CD4-positive, CD25-positive, alpha-beta regulatory T cell (primary cell): ENCODE measurements around the gene PSORS1C1. TPM values are rescaled to one million over a fixed set of nuclear protein-coding genes. Genes with fewer than 3 reads are reported as not detected.

Experiments used
- ATAC-seq, 2 donors: fragments of 150-1000 bp; cut with Tn5 transposase; one replicate each; pipeline ENCODE4 v1.10.0; 2021; ENCODE audit warnings: low read depth in 2 of 2, moderate number of reproducible peaks in 2 of 2, moderate library complexity in 1 of 2
- DNase-seq, 3 donors: peaks; one replicate each; pipeline versions ENCODE4 v3.0.0 to v3.0.0-alpha.2; 2012 to 2022; ENCODE audit warnings: mixed read lengths in 1 of 3
- H3K27ac ChIP-seq: one replicate; pipeline ENCODE4 v1.7.0; 2013; ENCODE audit warnings: mild to moderate bottlenecking, low read length; ENCODE audit not compliant: insufficient read depth, poor library complexity, severe bottlenecking
- H3K27me3 ChIP-seq: one replicate; pipeline ENCODE4 v1.7.0; 2013; ENCODE audit warnings: low read length; ENCODE audit not compliant: control insufficient read depth, insufficient read depth
- H3K36me3 ChIP-seq: one replicate; pipeline ENCODE4 v1.7.0; 2013; ENCODE audit warnings: mild to moderate bottlenecking, low read length, moderate library complexity; ENCODE audit not compliant: control insufficient read depth, insufficient read depth
- H3K4me1 ChIP-seq: 2 replicates; pipeline ENCODE4 v1.7.0; 2013; ENCODE audit warnings: mild to moderate bottlenecking, low read length; ENCODE audit not compliant: insufficient read depth, control insufficient read depth, poor library complexity, severe bottlenecking
- H3K4me3 ChIP-seq: one replicate; pipeline ENCODE4 v1.7.0; 2013; ENCODE audit warnings: low read depth, mild to moderate bottlenecking, low read length, moderate library complexity
- H3K9me3 ChIP-seq, 2 experiments: 1 replicate in 1 of 2; 2 replicates in 1 of 2; pipeline ENCODE4 v1.7.0; 2013; ENCODE audit warnings: low read length in 2 of 2, mild to moderate bottlenecking in 1 of 2, moderate library complexity in 1 of 2; ENCODE audit not compliant: control insufficient read depth in 2 of 2
- H3K27ac Mint-ChIP-seq, 3 donors: one replicate each; pipeline ENCODE4 v1.8.0; 2020 to 2022; ENCODE audit warnings: mild to moderate bottlenecking in 3 of 3, mixed read lengths in 3 of 3, moderate library complexity in 2 of 3
- H3K27me3 Mint-ChIP-seq: one replicate; pipeline ENCODE4 v1.8.0; 2022; ENCODE audit warnings: mild to moderate bottlenecking, mixed read lengths
- H3K36me3 Mint-ChIP-seq: one replicate; pipeline ENCODE4 v1.8.0; 2020; ENCODE audit warnings: mixed read lengths
- H3K4me1 Mint-ChIP-seq, 4 donors: one replicate each; pipeline ENCODE4 v1.8.0; 2020 to 2022; ENCODE audit warnings: mixed read lengths in 4 of 4, mild to moderate bottlenecking in 1 of 4
- H3K4me3 Mint-ChIP-seq, 4 donors: one replicate each; pipeline ENCODE4 v1.8.0; 2020 to 2022; ENCODE audit warnings: mild to moderate bottlenecking in 4 of 4, mixed read lengths in 4 of 4, moderate library complexity in 3 of 4
- H3K9me3 Mint-ChIP-seq, 7 donors: one replicate each; pipeline ENCODE4 v1.8.0; 2020 to 2022; ENCODE audit warnings: mixed read lengths in 7 of 7, mild to moderate bottlenecking in 3 of 7, moderate library complexity in 2 of 7
- polyA plus RNA-seq, 4 donors: library from polyadenylated mRNA; unstranded; fragments of 300-500 nt; fragmentation: Illumina TruSeq; gene quantifications; one replicate each; pipeline ENCODE4 v1.2.3, GENCODE V29; 2021
- total RNA-seq: library from RNA; stranded (reverse); gene quantifications from one replicate; pipeline ENCODE4 v1.2.3, GENCODE V29; 2022

Gene PSORS1C1
- total and polyA plus RNA-seq, 5 donors from 2014 or later: not detected

DNA sequence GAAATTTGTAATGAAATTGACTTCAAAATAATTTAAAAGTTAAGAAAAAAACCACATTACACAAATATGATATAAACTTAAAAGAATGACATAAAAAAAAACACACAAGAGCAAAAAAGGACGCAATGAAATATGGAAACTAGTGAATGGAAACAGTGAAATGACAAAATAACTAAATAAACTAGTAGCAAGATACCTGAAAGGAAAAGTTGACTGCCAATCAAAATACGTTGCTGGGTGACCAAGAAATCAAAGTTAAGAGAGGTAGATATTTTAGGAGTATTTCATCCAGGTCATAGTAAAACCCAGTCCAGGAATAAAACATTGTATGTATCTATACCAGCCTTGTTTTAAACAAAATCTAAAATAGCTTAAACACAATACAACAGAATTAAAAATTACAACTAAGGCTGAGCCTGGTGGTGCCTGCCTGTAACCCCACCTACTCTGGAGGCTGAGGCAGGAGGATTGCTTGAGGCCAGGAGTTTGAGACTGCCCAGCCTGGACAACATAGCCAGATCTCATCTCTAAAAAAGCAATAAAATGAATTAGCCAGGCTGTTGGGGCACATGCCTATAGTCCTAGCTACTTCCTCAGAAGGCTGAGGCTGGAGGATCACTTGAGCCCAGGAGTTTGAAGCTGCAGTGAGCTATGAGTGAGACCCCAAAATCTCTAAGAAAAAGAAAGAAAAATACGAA lies 24.2 kb upstream of the PSORS1C1 start:
- peak overlapping the region in 1 of 3 donors; percentile 84 for H3K27ac Mint-ChIP-seq
- peaks cover 2% of the 10 kb centered on the region for H3K27me3 ChIP-seq
- peaks cover 16 to 48% (median 27%) of the 10 kb centered on the region in 4 donors for H3K4me1 Mint-ChIP-seq
- ATAC-seq (no peak), DNase-seq (no peak)
- no peaks in the 10 kb centered on the region for H3K9me3 ChIP-seq
- H3K27me3 Mint-ChIP-seq: peaks cover under 1% of the 10 kb centered on the region
- no peaks in the 10 kb centered on the region for H3K36me3 Mint-ChIP-seq
- no peak overlapping the region for H3K27ac ChIP-seq
- no peak overlapping the region for H3K4me3 ChIP-seq
- no peak overlapping the region for H3K4me3 Mint-ChIP-seq
- H3K4me1 ChIP-seq: peaks cover 24% of the 10 kb centered on the region
- H3K9me3 Mint-ChIP-seq: peaks cover 0 to 2% (median 0%) of the 10 kb centered on the region in 7 donors
- no peaks in the 10 kb centered on the region for H3K36me3 ChIP-seq

DNA sequence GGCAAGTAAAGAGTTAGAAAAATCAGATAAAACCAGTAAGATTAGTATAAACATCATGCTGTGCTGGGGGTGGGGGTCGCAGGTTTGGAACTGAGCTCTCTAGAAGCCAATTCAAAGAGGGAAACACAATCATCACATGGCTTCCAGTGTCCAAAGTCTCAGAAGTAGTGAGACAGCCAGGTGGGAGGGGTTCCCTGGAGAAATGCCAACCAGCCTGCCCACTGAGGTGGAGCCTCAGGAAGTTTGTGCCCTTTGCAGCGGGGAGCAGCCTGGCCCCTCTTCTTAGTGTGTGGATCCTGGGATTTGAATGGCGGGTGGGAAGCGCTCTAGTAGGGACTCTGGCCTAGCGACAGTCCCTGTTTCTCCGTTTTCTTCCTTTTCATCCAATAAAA lies 23.6 kb upstream of the PSORS1C1 start:
- Histone ChIP-seq H3K27ac (no peak overlapping the region), H3K9me3 (no peaks in the 10 kb centered on the region), H3K36me3 (no peaks in the 10 kb centered on the region), H3K27me3 (peaks cover 2% of the 10 kb centered on the region), H3K4me3 (no peak overlapping the region), H3K4me1 (peaks cover 28% of the 10 kb centered on the region)
- Mint-ChIP-seq H3K9me3 (peaks cover 0 to 2% (median 0%) of the 10 kb centered on the region in 7 donors), H3K27ac (peak overlapping the region in 2 of 3 donors; percentile 64 to 84), H3K4me3 (no peak overlapping the region), H3K4me1 (peaks cover 16 to 53% (median 30%) of the 10 kb centered on the region in 4 donors), H3K36me3 (no peaks in the 10 kb centered on the region), H3K27me3 (no peaks in the 10 kb centered on the region)
- DNase-seq: no peak
- ATAC-seq: no peak

DNA sequence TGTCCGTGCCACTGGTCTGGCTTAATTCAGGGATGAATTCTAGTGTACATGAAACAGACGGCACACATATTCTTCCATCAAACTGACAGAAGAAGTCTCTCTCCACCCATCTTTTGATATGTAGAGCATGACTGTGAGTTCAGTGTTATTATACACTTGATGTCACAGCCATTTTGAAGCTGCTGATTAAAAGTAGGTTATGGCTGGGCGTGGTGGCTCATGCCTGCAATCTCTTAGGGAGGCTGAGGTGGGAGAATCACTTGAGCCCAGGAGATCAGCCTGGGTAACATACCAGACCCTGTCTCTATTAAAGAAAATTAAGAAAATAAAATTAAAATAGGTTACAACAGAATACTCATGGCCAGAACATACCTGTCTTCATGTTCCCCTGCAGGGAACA lies 22.9 kb upstream of the PSORS1C1 start:
- no peak for ATAC-seq
- Histone ChIP-seq H3K9me3 (no peaks in the 10 kb centered on the region), H3K27ac (no peak overlapping the region), H3K4me3 (no peak overlapping the region), H3K27me3 (peaks cover 2% of the 10 kb centered on the region), H3K36me3 (no peaks in the 10 kb centered on the region), H3K4me1 (peaks cover 36% of the 10 kb centered on the region)
- Mint-ChIP-seq H3K27ac (peak overlapping the region in 2 of 3 donors; percentile 20 to 64), H3K36me3 (no peaks in the 10 kb centered on the region), H3K27me3 (no peaks in the 10 kb centered on the region), H3K4me3 (no peak overlapping the region), H3K9me3 (peaks cover 0 to 2% (median 0%) of the 10 kb centered on the region in 7 donors), H3K4me1 (peaks cover 16 to 60% (median 34%) of the 10 kb centered on the region in 4 donors)
- DNase-seq: no peak

DNA sequence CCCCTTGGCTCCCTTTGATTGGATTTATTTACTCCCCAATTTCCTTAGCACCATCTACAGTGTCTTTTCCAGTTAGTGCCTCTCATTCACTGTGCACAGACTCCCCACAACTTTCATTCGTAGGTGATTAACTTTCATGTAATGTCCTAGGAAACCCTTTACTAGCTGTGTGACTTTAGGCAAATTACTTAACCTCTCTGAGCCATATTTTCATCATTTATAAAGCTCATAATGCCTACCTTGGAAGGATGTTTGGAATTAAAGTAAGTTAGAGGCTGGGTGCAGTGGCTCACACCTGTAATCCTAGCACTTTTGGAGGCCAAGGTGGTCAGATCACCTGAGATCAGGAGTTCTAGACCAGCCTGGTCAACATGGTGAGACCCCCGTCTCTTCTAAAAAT lies 22.4 kb upstream of the PSORS1C1 start:
- Histone ChIP-seq H3K4me1 (peaks cover 40% of the 10 kb centered on the region), H3K4me3 (no peak overlapping the region), H3K36me3 (no peaks in the 10 kb centered on the region), H3K9me3 (no peaks in the 10 kb centered on the region), H3K27me3 (no peaks in the 10 kb centered on the region), H3K27ac (no peak overlapping the region)
- H3K27me3 Mint-ChIP-seq: no peaks in the 10 kb centered on the region
- no peaks in the 10 kb centered on the region for H3K36me3 Mint-ChIP-seq
- ATAC-seq (no peak), DNase-seq (no peak)
- peaks cover 0 to 2% (median 0%) of the 10 kb centered on the region in 7 donors for H3K9me3 Mint-ChIP-seq
- peaks cover 16 to 60% (median 34%) of the 10 kb centered on the region in 4 donors for H3K4me1 Mint-ChIP-seq
- H3K27ac Mint-ChIP-seq: peak overlapping the region in 2 of 3 donors; percentile 42 to 57
- no peak overlapping the region for H3K4me3 Mint-ChIP-seq

DNA sequence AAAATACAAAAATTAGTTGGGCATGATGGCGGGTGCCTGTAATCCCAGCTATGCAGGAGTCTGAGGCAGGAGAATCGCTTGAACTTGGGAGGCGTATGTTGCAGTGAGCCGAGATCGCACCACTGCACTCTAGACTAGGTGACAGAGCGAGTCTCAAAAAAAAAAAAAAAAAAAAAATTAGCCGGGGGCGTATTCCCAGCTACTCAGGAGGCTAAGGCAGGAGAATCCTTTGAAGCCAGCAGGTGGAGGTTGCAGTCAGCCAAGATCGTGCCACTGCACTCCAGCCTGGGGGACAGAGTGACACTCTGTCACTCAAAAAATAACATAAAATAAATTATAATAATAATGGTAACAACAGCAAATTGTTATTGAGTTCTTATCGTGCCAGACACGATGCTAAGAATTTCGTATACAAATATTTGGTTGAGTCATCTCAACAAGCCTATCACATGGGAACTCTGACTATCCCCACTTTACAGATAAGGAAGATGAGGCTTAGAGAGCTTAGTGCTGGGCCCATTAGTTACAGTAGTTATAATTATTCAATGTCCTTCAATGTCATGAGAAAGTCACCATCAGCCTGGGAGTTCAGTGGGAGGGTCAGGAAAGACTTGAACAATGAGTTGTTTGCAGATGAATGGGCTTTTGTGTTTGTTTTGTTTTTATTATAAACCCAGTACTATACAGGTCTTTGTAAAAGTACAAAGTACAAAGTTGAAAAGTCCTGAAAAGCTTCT lies 21.7 kb upstream of the PSORS1C1 start:
- H3K27ac Mint-ChIP-seq: peak overlapping the region in 1 of 3 donors; percentile 91
- H3K4me3 Mint-ChIP-seq: peak overlapping the region in 1 of 4 donors; percentile 21
- Histone ChIP-seq H3K4me1 (peaks cover 40% of the 10 kb centered on the region), H3K27ac (no peak overlapping the region), H3K9me3 (no peaks in the 10 kb centered on the region), H3K27me3 (no peaks in the 10 kb centered on the region), H3K4me3 (no peak overlapping the region), H3K36me3 (no peaks in the 10 kb centered on the region)
- H3K4me1 Mint-ChIP-seq: peaks cover 16 to 61% (median 33%) of the 10 kb centered on the region in 4 donors
- H3K9me3 Mint-ChIP-seq: peaks cover 0 to 2% (median 0%) of the 10 kb centered on the region in 7 donors
- no peaks in the 10 kb centered on the region for H3K36me3 Mint-ChIP-seq
- no peaks in the 10 kb centered on the region for H3K27me3 Mint-ChIP-seq
- DNase-seq (no peak), ATAC-seq (no peak)

DNA sequence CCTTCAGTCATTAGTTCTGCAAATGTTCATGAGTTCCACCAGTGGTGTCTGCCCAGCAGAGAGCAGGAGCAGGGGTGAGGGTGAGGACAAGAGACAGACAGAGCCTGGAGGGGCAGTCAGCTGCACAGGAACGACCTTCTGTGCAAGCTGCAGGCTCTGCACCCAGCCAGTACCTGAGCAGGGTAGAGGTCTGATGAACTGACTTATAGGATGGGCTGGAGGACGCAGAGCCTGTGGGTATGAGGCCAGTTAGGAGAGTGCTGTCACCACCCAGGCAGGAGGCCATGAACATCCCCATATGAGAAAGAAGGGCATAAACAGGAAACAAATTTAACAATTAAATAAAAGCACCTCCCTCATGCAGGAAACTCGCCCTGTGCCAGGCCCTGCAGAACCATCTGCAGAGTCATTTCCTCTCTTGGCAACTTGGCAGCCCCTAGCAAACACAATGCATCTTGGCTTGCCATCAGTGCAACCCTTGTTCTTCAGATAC lies 20.2 kb upstream of the PSORS1C1 start:
- peaks cover 40% of the 10 kb centered on the region for H3K4me1 ChIP-seq
- peak overlapping the region; percentile 47 for H3K4me3 ChIP-seq
- H3K27me3 ChIP-seq: no peaks in the 10 kb centered on the region
- ATAC-seq (peak; percentile 92 to 94), DNase-seq (peak in 2 of 3 donors; percentile 65 to 91)
- Mint-ChIP-seq H3K4me3 (peak overlapping the region; percentile 38 to 80 (median 74)), H3K27me3 (no peaks in the 10 kb centered on the region), H3K27ac (peak overlapping the region; percentile 89 to 100 (median 90)), H3K9me3 (peaks cover 0 to 2% (median 0%) of the 10 kb centered on the region in 7 donors), H3K36me3 (no peaks in the 10 kb centered on the region), H3K4me1 (peaks cover 17 to 67% (median 33%) of the 10 kb centered on the region in 4 donors)
- H3K9me3 ChIP-seq: no peaks in the 10 kb centered on the region
- peak overlapping the region; percentile 44 for H3K27ac ChIP-seq
- no peaks in the 10 kb centered on the region for H3K36me3 ChIP-seq

DNA sequence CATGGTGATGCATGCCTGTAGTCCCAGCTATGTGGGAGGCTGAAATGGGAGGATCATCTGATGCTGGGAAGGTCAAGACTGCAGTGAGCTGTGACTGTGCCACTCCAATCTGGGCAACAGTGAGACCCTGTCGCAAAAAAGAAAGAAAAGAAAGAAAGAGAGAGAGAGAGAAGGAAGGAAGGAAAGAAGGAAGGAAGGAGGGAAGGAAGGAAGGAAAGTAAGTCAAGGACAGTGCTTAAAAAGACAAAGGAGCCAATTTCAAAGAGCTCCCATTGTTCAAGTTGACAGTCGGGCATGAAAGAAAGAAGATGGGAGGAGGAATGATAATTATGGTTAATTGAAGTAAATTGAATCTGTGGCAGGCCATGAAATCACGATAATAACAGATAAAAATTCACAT lies 18.4 kb upstream of the PSORS1C1 start:
- Histone ChIP-seq H3K36me3 (no peaks in the 10 kb centered on the region), H3K4me3 (no peak overlapping the region), H3K27ac (no peak overlapping the region), H3K9me3 (no peaks in the 10 kb centered on the region), H3K27me3 (no peaks in the 10 kb centered on the region), H3K4me1 (peaks cover 40% of the 10 kb centered on the region)
- peak overlapping the region in 2 of 3 donors; percentile 38 to 96 for H3K27ac Mint-ChIP-seq
- peaks cover 26 to 62% (median 33%) of the 10 kb centered on the region in 4 donors for H3K4me1 Mint-ChIP-seq
- H3K36me3 Mint-ChIP-seq: no peaks in the 10 kb centered on the region
- H3K4me3 Mint-ChIP-seq: peak overlapping the region in 2 of 4 donors; percentile 43 to 53
- H3K27me3 Mint-ChIP-seq: peaks cover 15% of the 10 kb centered on the region
- H3K9me3 Mint-ChIP-seq: peaks cover 0 to 3% (median 0%) of the 10 kb centered on the region in 7 donors
- no peak for ATAC-seq
- no peak for DNase-seq
